ENCODE data around the gene TLE1.

- no peak for TF ChIP-seq CTCF (IDR thresholded peaks at IDR 0.05)
- TF ChIP-seq POLR2A (IDR thresholded peaks at IDR 0.05), result no peak
- no peak for TF ChIP-seq POLR2AphosphoS5 (IDR thresholded peaks at IDR 0.05; ENCODE audit: insufficient read depth in 1 of 2, low read depth in 1 of 2)
These were observed 88.7 kb downstream of the TLE1 start for GRCh38 chr9:81600631-81601030.
